Trophoblast cell (in vitro differentiated cells and primary cell): ENCODE measurements around the gene BLZF1. TPM values are rescaled to one million over a fixed set of nuclear protein-coding genes. Genes with fewer than 3 reads are reported as not detected.

Source experiments
- DNase-seq, 2 donors: peaks; one replicate each; pipeline ENCODE4 v3.0.0-alpha.2; 2016
- H2AFZ ChIP-seq: 2 replicates; pipeline ENCODE4 v1.6.1; 2013; ENCODE audit warnings: low read length, moderate library complexity, mild to moderate bottlenecking; ENCODE audit not compliant: insufficient read depth, poor library complexity
- H2AK5ac ChIP-seq: 2 replicates; pipeline ENCODE4 v1.6.1; 2013; ENCODE audit warnings: mild to moderate bottlenecking, low read length
- H2BK120ac ChIP-seq: 2 replicates; pipeline ENCODE4 v1.6.1; 2013; ENCODE audit warnings: low read length, mild to moderate bottlenecking, moderate library complexity; ENCODE audit not compliant: insufficient read depth, poor library complexity
- H2BK12ac ChIP-seq: 2 replicates; pipeline ENCODE4 v1.6.1; 2013; ENCODE audit warnings: mild to moderate bottlenecking, low read length, moderate library complexity
- H2BK5ac ChIP-seq: 2 replicates; pipeline ENCODE4 v1.6.1; 2013; ENCODE audit warnings: low read length, low read depth, moderate library complexity, mild to moderate bottlenecking; ENCODE audit not compliant: poor library complexity
- H3K14ac ChIP-seq: 2 replicates; pipeline ENCODE4 v1.6.1; 2013; ENCODE audit warnings: mild to moderate bottlenecking, low read length
- H3K18ac ChIP-seq: 2 replicates; pipeline ENCODE4 v1.6.1; 2013; ENCODE audit warnings: mild to moderate bottlenecking, low read length
- H3K23ac ChIP-seq: 2 replicates; pipeline ENCODE4 v1.6.1; 2013; ENCODE audit warnings: low read length
- H3K27ac ChIP-seq: 2 replicates; pipeline ENCODE4 v1.5.1; 2013; ENCODE audit warnings: low read depth, mild to moderate bottlenecking, inconsistent platforms, low read length, moderate library complexity
- H3K27me3 ChIP-seq: 2 replicates; pipeline ENCODE4 v1.6.1; 2013; ENCODE audit warnings: inconsistent platforms, mild to moderate bottlenecking, low read length, moderate library complexity; ENCODE audit not compliant: insufficient read depth
- H3K36me3 ChIP-seq, 2 experiments: 1 replicate in 1 of 2; 2 replicates in 1 of 2; pipeline ENCODE4 v1.6.1; 2013; ENCODE audit warnings: low read length in 2 of 2, mild to moderate bottlenecking in 2 of 2, moderate library complexity in 1 of 2; ENCODE audit not compliant: insufficient read depth in 2 of 2, control insufficient read depth in 1 of 2
- H3K4ac ChIP-seq: 2 replicates; pipeline ENCODE4 v1.6.1; 2013; ENCODE audit warnings: low read depth, mild to moderate bottlenecking, low read length, moderate library complexity
- H3K4me1 ChIP-seq, 2 experiments: 1 replicate in 1 of 2; 2 replicates in 1 of 2; pipeline ENCODE4 v1.6.1; 2013; ENCODE audit warnings: low read length in 2 of 2, mild to moderate bottlenecking in 2 of 2, moderate library complexity in 1 of 2; ENCODE audit not compliant: insufficient read depth in 2 of 2, control insufficient read depth in 1 of 2
- H3K4me2 ChIP-seq: 2 replicates; pipeline ENCODE4 v1.6.1; 2013; ENCODE audit warnings: inconsistent platforms, mild to moderate bottlenecking, low read length, moderate library complexity
- H3K4me3 ChIP-seq: 2 replicates; pipeline ENCODE4 v1.5.1; 2013; ENCODE audit warnings: mild to moderate bottlenecking, low read depth, low read length, inconsistent platforms
- H3K79me1 ChIP-seq: one replicate; pipeline ENCODE4 v1.6.1; 2013; ENCODE audit warnings: low read length
- H3K79me2 ChIP-seq: 2 replicates; pipeline ENCODE4 v1.6.1; 2013; ENCODE audit warnings: low read length, mild to moderate bottlenecking; ENCODE audit not compliant: control insufficient read depth, insufficient read depth, poor library complexity
- H3K9ac ChIP-seq: 2 replicates; pipeline ENCODE4 v1.6.1; 2013; ENCODE audit warnings: mild to moderate bottlenecking, low read length
- H3K9me3 ChIP-seq: 2 replicates; pipeline ENCODE4 v1.6.1; 2013; ENCODE audit warnings: low read depth, mild to moderate bottlenecking, control low read depth, inconsistent platforms, low read length; ENCODE audit not compliant: insufficient read depth
- H4K12ac ChIP-seq: 2 replicates; pipeline ENCODE4 v1.6.1; 2013; ENCODE audit warnings: low read depth, mild to moderate bottlenecking, low read length, moderate library complexity
- H4K8ac ChIP-seq: 2 replicates; pipeline ENCODE4 v1.6.1; 2013; ENCODE audit warnings: low read depth, mild to moderate bottlenecking, low read length, moderate library complexity
- H4K91ac ChIP-seq: one replicate; pipeline ENCODE4 v1.6.1; 2013; ENCODE audit warnings: low read depth, mild to moderate bottlenecking, low read length, moderate library complexity
- WGBS: extraction: QIAGEN DNeasy Blood & Tissue Kit; methylation state at CpG from one replicate; pipeline ENCODE4 v1.1.7; 2013; ENCODE audit warnings: missing lambda C conversion rate; ENCODE audit not compliant: insufficient read length, insufficient coverage; ENCODE audit errors: extremely low coverage; 5-methylcytosine and 5-hydroxymethylcytosine counted together
- polyA plus RNA-seq: library from polyadenylated mRNA; stranded (reverse); fragments of 200-250 nt; gene quantifications from 2 replicates; pipeline ENCODE4 v1.2.3, GENCODE V29; 2013

BLZF1 gene
- polyA plus RNA-seq: 13.2 TPM in 2 replicates

GRCh38 chr1:169367686-169368405 lies at the start of gene BLZF1, which contains the start of gene NME7:
Gene BLZF1, plus strand, starts transcription at chr1:169368195. Its CDS starts 1,328 bp downstream, at chr1:169369523.
Gene NME7, minus strand, starts transcription at chr1:169367797. Its CDS starts 87 bp downstream, at chr1:169367710.
- H4K91ac ChIP-seq: peak within 1 kb of the TSS; percentile 39
- peaks cover 2 to 4% of the 10 kb centered on the region in 2 experiments for H3K4me1 ChIP-seq
- no peaks in the 10 kb centered on the region for H3K27me3 ChIP-seq
- H3K27ac ChIP-seq: peak within 1 kb of the TSS; percentile 57
- H3K18ac ChIP-seq: no peak within 1 kb of the TSS
- peak; percentile 99 to 100 for DNase-seq
- peak within 1 kb of the TSS; percentile 39 for H3K14ac ChIP-seq
- peak within 1 kb of the TSS; percentile 96 for H2AFZ ChIP-seq
- no peaks in the 10 kb centered on the region for H3K9me3 ChIP-seq
- no CpG with 5 or more reads among the region's 37 CpGs for WGBS
- H3K4me2 ChIP-seq: peak within 1 kb of the TSS; percentile 98
- peak within 1 kb of the TSS; percentile 85 for H3K4me3 ChIP-seq
- H3K79me2 ChIP-seq: no peaks in the 10 kb centered on the region
- H2BK5ac ChIP-seq: peak within 1 kb of the TSS; percentile 18
- H2BK12ac ChIP-seq: no peak within 1 kb of the TSS
- peaks cover 3% of the 10 kb centered on the region for H3K79me1 ChIP-seq
- peak within 1 kb of the TSS; percentile 13 for H2BK120ac ChIP-seq
- no peak within 1 kb of the TSS for H3K23ac ChIP-seq
- no peak within 1 kb of the TSS for H3K4ac ChIP-seq
- peak within 1 kb of the TSS; percentile 83 for H3K9ac ChIP-seq
- H3K36me3 ChIP-seq: peaks cover 2 to 4% of the 10 kb centered on the region in 2 experiments
- H2AK5ac ChIP-seq: no peak within 1 kb of the TSS
- H4K12ac ChIP-seq: no peak within 1 kb of the TSS
- H4K8ac ChIP-seq: peak within 1 kb of the TSS; percentile 66

- WGBS: no CpG with 5 or more reads among the region's 3 CpGs
- Histone ChIP-seq H2AK5ac (no peak overlapping the region), H4K8ac (no peak overlapping the region), H3K79me1 (no peaks in the 10 kb centered on the region), H4K91ac (no peak overlapping the region), H3K4ac (no peak overlapping the region), H3K36me3 (no peaks in the 10 kb centered on the region), H3K4me2 (no peak overlapping the region), H3K4me3 (no peak overlapping the region), H3K14ac (no peak overlapping the region), H3K27ac (no peak overlapping the region), H2BK5ac (no peak overlapping the region), H2BK120ac (no peak overlapping the region), H2BK12ac (no peak overlapping the region), H3K9me3 (no peaks in the 10 kb centered on the region), H3K23ac (no peak overlapping the region), H3K79me2 (no peaks in the 10 kb centered on the region), H3K18ac (no peak overlapping the region), H3K27me3 (no peaks in the 10 kb centered on the region), H3K9ac (no peak overlapping the region), H2AFZ (no peak overlapping the region), H4K12ac (no peak overlapping the region), H3K4me1 (no peaks in the 10 kb centered on the region)
- no peak for DNase-seq
Measured at GRCh38 chr1:169318536-169319244, 49.3 kb upstream of the BLZF1 start.

GRCh38 chr1:169321539-169321938 lies 46.5 kb upstream of the BLZF1 start:
- Histone ChIP-seq H4K91ac (no peak overlapping the region), H3K79me1 (no peaks in the 10 kb centered on the region), H3K79me2 (no peaks in the 10 kb centered on the region), H2BK120ac (no peak overlapping the region), H3K4me1 (no peaks in the 10 kb centered on the region), H3K18ac (no peak overlapping the region), H2AFZ (no peak overlapping the region), H3K27ac (no peak overlapping the region), H3K14ac (no peak overlapping the region), H3K9me3 (no peaks in the 10 kb centered on the region), H3K4me2 (no peak overlapping the region), H2AK5ac (no peak overlapping the region), H2BK5ac (no peak overlapping the region), H2BK12ac (no peak overlapping the region), H3K4me3 (no peak overlapping the region), H3K23ac (no peak overlapping the region), H3K4ac (no peak overlapping the region), H3K9ac (no peak overlapping the region), H3K36me3 (no peaks in the 10 kb centered on the region), H4K12ac (no peak overlapping the region), H4K8ac (no peak overlapping the region), H3K27me3 (no peaks in the 10 kb centered on the region)
- no peak for DNase-seq
- no CpG with 5 or more reads among the region's 1 CpG for WGBS

DNA sequence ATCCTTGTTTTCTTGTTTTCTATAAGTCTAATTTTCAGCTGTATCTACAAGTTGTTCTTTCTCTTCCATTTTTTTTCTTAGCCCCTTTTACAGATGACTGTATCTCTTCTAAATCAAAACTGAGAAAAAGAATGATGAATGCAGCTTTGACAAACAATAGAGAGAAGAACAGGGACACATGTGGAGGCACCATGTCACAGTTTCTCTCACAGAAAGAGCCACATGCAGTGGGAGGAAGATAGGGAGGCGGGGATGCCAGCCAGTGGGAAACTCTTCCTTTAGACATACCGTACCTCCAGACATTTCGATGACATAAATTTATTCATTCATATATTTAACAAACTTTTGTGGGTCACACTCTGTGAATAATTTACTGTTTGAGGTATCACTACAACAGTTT lies 45.9 kb upstream of the BLZF1 start:
- no peaks in the 10 kb centered on the region for H3K79me2 ChIP-seq
- no CpG with 5 or more reads among the region's 3 CpGs for WGBS

More for the DNA sequence above, 45.9 kb upstream of the BLZF1 start:
- H3K18ac ChIP-seq: no peak overlapping the region
- H3K79me1 ChIP-seq: no peaks in the 10 kb centered on the region
- no peak overlapping the region for H3K4ac ChIP-seq
- no peaks in the 10 kb centered on the region for H3K9me3 ChIP-seq
- DNase-seq: no peak
- no peak overlapping the region for H4K8ac ChIP-seq
- no peak overlapping the region for H3K9ac ChIP-seq
- H4K91ac ChIP-seq: no peak overlapping the region
- no peak overlapping the region for H2BK12ac ChIP-seq
- H3K4me1 ChIP-seq: no peaks in the 10 kb centered on the region
- H4K12ac ChIP-seq: no peak overlapping the region
- H2AFZ ChIP-seq: no peak overlapping the region
- H3K36me3 ChIP-seq: no peaks in the 10 kb centered on the region
- H3K23ac ChIP-seq: no peak overlapping the region
- no peak overlapping the region for H3K27ac ChIP-seq
- no peak overlapping the region for H3K14ac ChIP-seq
- no peak overlapping the region for H3K4me2 ChIP-seq
- no peak overlapping the region for H2BK5ac ChIP-seq
- no peak overlapping the region for H2AK5ac ChIP-seq
- no peak overlapping the region for H3K4me3 ChIP-seq
- no peaks in the 10 kb centered on the region for H3K27me3 ChIP-seq
- no peak overlapping the region for H2BK120ac ChIP-seq
